Hepatocyte (in vitro differentiated cells): ENCODE results near the gene NEU4. TPM values are rescaled to one million over a fixed set of nuclear protein-coding genes. Genes with fewer than 3 reads are reported as not detected.
A peak's percentile ranks its signal among the peaks of the same experiment; 100 is the strongest.

ENCODE experiments used
- DNase-seq: peaks from one replicate; pipeline ENCODE4 v3.0.0-alpha.2; 2016; ENCODE audit warnings: low spot score
- H2AFZ ChIP-seq: fragments of 200-600 bp; sonication (generic); 2 replicates; pipeline ENCODE4 v1.6.0; 2016; ENCODE audit warnings: antibody characterized with exemption, mild to moderate bottlenecking
- H3K27ac ChIP-seq: fragments of 200-600 bp; sonication (generic); 2 replicates; pipeline ENCODE4 v1.5.1; 2016; ENCODE audit warnings: mild to moderate bottlenecking
- H3K27me3 ChIP-seq: fragments of 200-600 bp; sonication (generic); 2 replicates; pipeline ENCODE4 v1.6.1; 2016
- H3K36me3 ChIP-seq: fragments of 200-600 bp; sonication (generic); replicated peaks from 2 replicates; pipeline ENCODE4 v1.5.1; 2016; ENCODE audit warnings: low read depth; ENCODE audit not compliant: insufficient read depth
- H3K4me1 ChIP-seq: fragments of 200-600 bp; sonication (generic); 2 replicates; pipeline ENCODE4 v1.5.1; 2016; ENCODE audit warnings: mild to moderate bottlenecking, moderate library complexity; ENCODE audit not compliant: insufficient read depth
- H3K4me2 ChIP-seq: fragments of 200-600 bp; sonication (generic); 2 replicates; pipeline ENCODE4 v1.6.0; 2016
- H3K4me3 ChIP-seq: fragments of 200-600 bp; sonication (generic); 2 replicates; pipeline ENCODE4 v1.5.1; 2016; ENCODE audit warnings: mild to moderate bottlenecking
- H3K79me2 ChIP-seq: fragments of 200-600 bp; sonication (generic); 2 replicates; pipeline ENCODE4 v1.6.0; 2017; ENCODE audit warnings: mild to moderate bottlenecking
- H3K9me2 ChIP-seq: fragments of 200-600 bp; sonication (generic); replicated peaks from 2 replicates; pipeline ENCODE4 v1.6.0; 2017; ENCODE audit warnings: mild to moderate bottlenecking; ENCODE audit not compliant: insufficient read depth
- H3K9me3 ChIP-seq: fragments of 200-600 bp; sonication (generic); 2 replicates; pipeline ENCODE4 v1.5.1; 2016; ENCODE audit warnings: low read depth, mild to moderate bottlenecking
- H4K20me1 ChIP-seq: fragments of 200-600 bp; sonication (generic); 2 replicates; pipeline ENCODE4 v1.6.0; 2016; ENCODE audit warnings: mild to moderate bottlenecking; ENCODE audit not compliant: insufficient read depth, poor library complexity, severe bottlenecking
- EZH2 ChIP-seq: fragments of 200-600 bp; sonication (generic); IDR thresholded peaks from 2 replicates; pipeline ENCODE4 v1.6.1; 2016; ENCODE audit warnings: antibody characterized with exemption, mild to moderate bottlenecking, borderline replicate concordance
- EZH2phosphoT487 ChIP-seq: fragments of 200-600 bp; sonication (generic); IDR thresholded peaks from one replicate; pipeline ENCODE4 v1.6.1; 2018; ENCODE audit warnings: antibody characterized with exemption, mild to moderate bottlenecking, low read depth, moderate library complexity; ENCODE audit not compliant: unreplicated experiment, severe bottlenecking
- WGBS: methylation state at CpG from one replicate; pipeline ENCODE4 v1.1.6; 2016; ENCODE audit warnings: low lambda C conversion rate; ENCODE audit errors: missing lambda C conversion rate; 5-methylcytosine and 5-hydroxymethylcytosine counted together
- polyA plus RNA-seq: library from polyadenylated mRNA; unstranded; fragments of >200 nt; fragmentation: Nextera tagmentation; extraction: Ambion mirVana; gene quantifications from 2 replicates; pipeline ENCODE4 v1.2.1, GENCODE V29; 2016
- total RNA-seq: library from RNA; depleted of rRNA; stranded (reverse); fragments of >200 nt; gene quantifications from 2 replicates; pipeline ENCODE4 v1.2.3, GENCODE V29; 2014
- TF ChIP-seq, protein P1 (sequence below): fragments of 200-600 bp; sonication (generic); IDR thresholded peaks from 2 replicates; pipeline ENCODE4 v1.5.1; 2016; ENCODE audit warnings: antibody characterized with exemption, mild to moderate bottlenecking; ENCODE audit not compliant: poor library complexity

The NEU4 gene
- total and polyA plus RNA-seq, 2 experiments from 2014 or later: 6.8 to 10.2 TPM

GRCh38 chr2:241842067-241842415 lies 33.0 kb downstream of the NEU4 start:
- no peak overlapping the region for H2AFZ ChIP-seq
- no peaks in the 10 kb centered on the region for H3K9me3 ChIP-seq
- no peaks in the 10 kb centered on the region for H3K36me3 ChIP-seq
- no peak overlapping the region for H3K27ac ChIP-seq
- no peaks in the 10 kb centered on the region for H3K4me1 ChIP-seq
- TF ChIP-seq EZH2phosphoT487 (no peak), EZH2 (no peak)
- TF ChIP-seq, protein P1, sequence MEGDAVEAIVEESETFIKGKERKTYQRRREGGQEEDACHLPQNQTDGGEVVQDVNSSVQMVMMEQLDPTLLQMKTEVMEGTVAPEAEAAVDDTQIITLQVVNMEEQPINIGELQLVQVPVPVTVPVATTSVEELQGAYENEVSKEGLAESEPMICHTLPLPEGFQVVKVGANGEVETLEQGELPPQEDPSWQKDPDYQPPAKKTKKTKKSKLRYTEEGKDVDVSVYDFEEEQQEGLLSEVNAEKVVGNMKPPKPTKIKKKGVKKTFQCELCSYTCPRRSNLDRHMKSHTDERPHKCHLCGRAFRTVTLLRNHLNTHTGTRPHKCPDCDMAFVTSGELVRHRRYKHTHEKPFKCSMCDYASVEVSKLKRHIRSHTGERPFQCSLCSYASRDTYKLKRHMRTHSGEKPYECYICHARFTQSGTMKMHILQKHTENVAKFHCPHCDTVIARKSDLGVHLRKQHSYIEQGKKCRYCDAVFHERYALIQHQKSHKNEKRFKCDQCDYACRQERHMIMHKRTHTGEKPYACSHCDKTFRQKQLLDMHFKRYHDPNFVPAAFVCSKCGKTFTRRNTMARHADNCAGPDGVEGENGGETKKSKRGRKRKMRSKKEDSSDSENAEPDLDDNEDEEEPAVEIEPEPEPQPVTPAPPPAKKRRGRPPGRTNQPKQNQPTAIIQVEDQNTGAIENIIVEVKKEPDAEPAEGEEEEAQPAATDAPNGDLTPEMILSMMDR: no peak
- H3K4me2 ChIP-seq: no peak overlapping the region
- H3K9me2 ChIP-seq: no peaks in the 10 kb centered on the region
- H3K4me3 ChIP-seq: no peak overlapping the region
- peaks cover 11% of the 10 kb centered on the region for H3K27me3 ChIP-seq
- H3K79me2 ChIP-seq: no peaks in the 10 kb centered on the region
- 84% methylated on average over 11 of the region's 11 CpGs for WGBS
- no peak for DNase-seq
- H4K20me1 ChIP-seq: no peaks in the 10 kb centered on the region

DNA sequence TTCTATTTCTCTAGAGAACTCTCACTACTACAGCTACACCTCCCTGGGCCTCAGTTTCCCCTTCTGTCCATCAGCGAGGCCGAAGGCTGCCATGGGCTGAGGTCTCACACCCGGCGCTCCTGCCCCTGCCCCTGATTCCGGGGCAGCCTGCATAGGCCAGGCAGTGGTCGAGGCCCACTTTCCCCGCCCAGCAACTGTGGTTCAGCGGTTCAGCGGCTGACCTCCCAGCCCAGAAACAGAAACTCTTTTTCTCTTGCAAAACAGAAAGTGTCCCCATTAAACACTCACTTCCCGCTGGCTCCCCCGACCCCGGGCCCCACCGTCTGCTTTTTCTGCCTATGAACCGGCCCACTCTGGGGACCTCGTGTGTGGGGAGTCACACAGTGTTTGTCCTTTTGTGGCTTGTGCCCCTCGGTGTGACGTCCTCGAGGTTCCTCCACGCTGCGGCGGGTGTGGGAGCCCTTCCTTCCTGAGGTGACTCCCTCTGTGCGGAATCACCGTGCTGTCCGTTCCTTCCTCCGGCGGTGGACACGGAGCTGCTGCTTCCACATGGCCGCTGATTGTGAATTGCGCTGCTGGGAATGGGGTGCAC lies 33.7 kb downstream of the NEU4 start:
- no peaks in the 10 kb centered on the region for H3K36me3 ChIP-seq
- H3K9me3 ChIP-seq: no peaks in the 10 kb centered on the region
- H3K9me2 ChIP-seq: no peaks in the 10 kb centered on the region
- H4K20me1 ChIP-seq: no peaks in the 10 kb centered on the region
- peaks cover 7% of the 10 kb centered on the region for H3K27me3 ChIP-seq
- no peaks in the 10 kb centered on the region for H3K4me1 ChIP-seq
- H3K27ac ChIP-seq: no peak overlapping the region
- WGBS: 83% methylated on average over 29 of the region's 29 CpGs
- DNase-seq: peak; percentile 24
- TF ChIP-seq EZH2 (no peak), EZH2phosphoT487 (no peak)
- TF ChIP-seq, protein P1: no peak
- H3K79me2 ChIP-seq: no peaks in the 10 kb centered on the region
- no peak overlapping the region for H2AFZ ChIP-seq
- no peak overlapping the region for H3K4me2 ChIP-seq
- no peak overlapping the region for H3K4me3 ChIP-seq

GRCh38 chr2:241843321-241844065 lies 34.5 kb downstream of the NEU4 start:
- TF ChIP-seq EZH2phosphoT487: no peak
- TF ChIP-seq, protein P1: no peak
- TF ChIP-seq EZH2: no peak
- H3K36me3 ChIP-seq: no peaks in the 10 kb centered on the region
- H3K4me1 ChIP-seq: no peaks in the 10 kb centered on the region
- no peaks in the 10 kb centered on the region for H4K20me1 ChIP-seq
- no peak for DNase-seq
- WGBS: 93% methylated on average over 24 of the region's 52 CpGs
- H3K4me2 ChIP-seq: peak overlapping the region; percentile 76
- no peaks in the 10 kb centered on the region for H3K9me2 ChIP-seq
- no peak overlapping the region for H3K27ac ChIP-seq
- no peak overlapping the region for H3K4me3 ChIP-seq
- H3K9me3 ChIP-seq: no peaks in the 10 kb centered on the region
- H3K79me2 ChIP-seq: no peaks in the 10 kb centered on the region
- H3K27me3 ChIP-seq: peaks cover 5% of the 10 kb centered on the region
- H2AFZ ChIP-seq: no peak overlapping the region
